Endothelial cell of umbilical vein (primary cell): ENCODE data around the gene LZTS2.

Source experiments
- EZH2 ChIP-seq: IDR thresholded peaks from 2 replicates; pipeline ENCODE4 v1.6.1; 2012; ENCODE audit warnings: borderline replicate concordance, low read depth, mild to moderate bottlenecking, moderate library complexity, low read length, inconsistent platforms; ENCODE audit not compliant: severe bottlenecking
- JUN ChIP-seq: IDR thresholded peaks from 2 replicates; pipeline ENCODE4 v1.6.1; 2011; ENCODE audit warnings: borderline replicate concordance, low read depth; ENCODE audit not compliant: insufficient read length, insufficient read depth
- MYC ChIP-seq: IDR thresholded peaks from one replicate; pipeline ENCODE4 v1.6.1; 2011; ENCODE audit warnings: mild to moderate bottlenecking, low read depth, low read length
- POLR2A ChIP-seq: IDR thresholded peaks from 2 replicates; pipeline ENCODE4 v1.6.1; 2012; ENCODE audit warnings: low read depth, mild to moderate bottlenecking, control low read depth, low read length
- POLR2AphosphoS5 ChIP-seq: IDR thresholded peaks from 2 replicates; pipeline ENCODE4 v1.6.1; 2012; ENCODE audit warnings: low read depth, mild to moderate bottlenecking, control low read depth, low read length, moderate library complexity; ENCODE audit not compliant: insufficient read depth
- TF ChIP-seq, protein P1 (sequence below), 2 donors: IDR thresholded peaks; 1 replicate in 1 of 2; 2 replicates in 1 of 2; pipeline ENCODE4 v1.5.1; 2011; ENCODE audit warnings: low read length in 2 of 2, mild to moderate bottlenecking in 2 of 2, moderate library complexity in 2 of 2, control low read depth in 1 of 2, inconsistent platforms in 1 of 2, low read depth in 1 of 2; ENCODE audit not compliant: insufficient read depth in 1 of 2; ENCODE audit errors: extremely low read depth in 1 of 2
- TF ChIP-seq, protein P2 (sequence below): IDR thresholded peaks from 2 replicates; pipeline ENCODE4 v1.6.1; 2011; ENCODE audit not compliant: insufficient read depth, insufficient read length

DNA sequence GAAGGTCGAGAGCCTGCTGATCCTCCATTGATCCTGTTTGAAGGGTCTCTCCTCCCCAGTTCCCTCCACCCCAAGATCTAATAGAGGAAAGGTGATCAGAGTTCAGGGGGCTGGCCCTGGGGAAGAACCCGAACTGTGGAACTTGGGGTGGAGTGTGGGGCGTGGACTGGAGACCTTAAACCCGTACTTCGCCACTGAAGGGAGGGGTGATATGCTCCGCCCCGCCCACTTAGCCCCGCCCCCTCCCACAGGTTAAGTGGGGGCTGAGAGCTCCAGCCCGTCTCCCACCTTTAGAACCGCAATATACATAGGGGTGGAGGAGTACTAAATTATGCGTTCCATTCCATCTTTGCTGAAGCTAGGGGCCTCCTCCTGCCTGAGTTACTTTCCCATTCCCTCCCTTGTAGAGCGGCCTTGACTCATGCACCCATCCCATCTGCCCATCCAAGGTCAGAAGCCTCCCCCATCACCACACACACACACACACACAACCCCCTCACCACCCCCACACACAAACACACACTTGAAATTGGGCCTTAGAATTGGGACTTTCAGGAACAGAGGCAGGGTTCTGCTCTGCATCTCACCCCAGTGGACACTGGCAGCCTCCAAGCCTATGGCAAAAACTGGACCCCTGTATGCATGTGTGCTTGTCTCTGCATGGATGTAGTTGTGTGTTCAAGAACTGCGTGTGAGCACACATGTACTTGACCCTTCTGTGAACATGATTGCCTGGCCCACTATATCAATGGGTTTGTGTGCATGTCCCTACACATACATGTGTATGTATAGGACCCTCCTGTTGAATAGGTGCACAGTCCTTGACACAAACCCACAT is 29.3 kb upstream of the LZTS2 start:
- TF ChIP-seq, protein P1, sequence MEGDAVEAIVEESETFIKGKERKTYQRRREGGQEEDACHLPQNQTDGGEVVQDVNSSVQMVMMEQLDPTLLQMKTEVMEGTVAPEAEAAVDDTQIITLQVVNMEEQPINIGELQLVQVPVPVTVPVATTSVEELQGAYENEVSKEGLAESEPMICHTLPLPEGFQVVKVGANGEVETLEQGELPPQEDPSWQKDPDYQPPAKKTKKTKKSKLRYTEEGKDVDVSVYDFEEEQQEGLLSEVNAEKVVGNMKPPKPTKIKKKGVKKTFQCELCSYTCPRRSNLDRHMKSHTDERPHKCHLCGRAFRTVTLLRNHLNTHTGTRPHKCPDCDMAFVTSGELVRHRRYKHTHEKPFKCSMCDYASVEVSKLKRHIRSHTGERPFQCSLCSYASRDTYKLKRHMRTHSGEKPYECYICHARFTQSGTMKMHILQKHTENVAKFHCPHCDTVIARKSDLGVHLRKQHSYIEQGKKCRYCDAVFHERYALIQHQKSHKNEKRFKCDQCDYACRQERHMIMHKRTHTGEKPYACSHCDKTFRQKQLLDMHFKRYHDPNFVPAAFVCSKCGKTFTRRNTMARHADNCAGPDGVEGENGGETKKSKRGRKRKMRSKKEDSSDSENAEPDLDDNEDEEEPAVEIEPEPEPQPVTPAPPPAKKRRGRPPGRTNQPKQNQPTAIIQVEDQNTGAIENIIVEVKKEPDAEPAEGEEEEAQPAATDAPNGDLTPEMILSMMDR (IDR thresholded peaks at IDR 0.05; ENCODE audit: extremely low read depth in 1 of 2, insufficient read depth in 1 of 2, low read depth in 1 of 2, low read length in 2 of 2) = no peak
- TF ChIP-seq EZH2 = no peak
- no peak for TF ChIP-seq MYC
- no peak for TF ChIP-seq JUN
- TF ChIP-seq POLR2A = no peak
- no peak for TF ChIP-seq POLR2AphosphoS5
- TF ChIP-seq, protein P2, sequence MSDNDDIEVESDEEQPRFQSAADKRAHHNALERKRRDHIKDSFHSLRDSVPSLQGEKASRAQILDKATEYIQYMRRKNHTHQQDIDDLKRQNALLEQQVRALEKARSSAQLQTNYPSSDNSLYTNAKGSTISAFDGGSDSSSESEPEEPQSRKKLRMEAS = no peak
